Measurements from ENCODE around the gene DGAT2.
A peak's percentile ranks its signal among the peaks of the same experiment; 100 is the strongest.

The DGAT2 gene

GRCh38 chr11:75793966-75794365 lies 25.4 kb downstream of the DGAT2 start:
- TF ChIP-seq POLR2A (IDR thresholded peaks at IDR 0.05; ENCODE audit: low read depth, low read length), result no peak
- DNase-seq (ENCODE audit: insufficient read length, low spot score) (no peak), FAIRE-seq (no peak)

GRCh38 chr11:75795276-75796090 lies 26.9 kb downstream of the DGAT2 start:
- FAIRE-seq (no peak), DNase-seq (ENCODE audit: insufficient read length, low spot score) (no peak)
- TF ChIP-seq POLR2A (IDR thresholded peaks at IDR 0.05; ENCODE audit: low read depth, low read length), result no peak

GRCh38 chr11:75796091-75796435 lies 27.5 kb downstream of the DGAT2 start:
- DNase-seq (ENCODE audit: insufficient read length, low spot score) (no peak), FAIRE-seq (no peak)
- no peak for TF ChIP-seq POLR2A (IDR thresholded peaks at IDR 0.05; ENCODE audit: low read depth, low read length)

GRCh38 chr11:75797116-75797515 lies 28.5 kb downstream of the DGAT2 start:
- FAIRE-seq (no peak), DNase-seq (ENCODE audit: insufficient read length, low spot score) (no peak)
- TF ChIP-seq POLR2A (IDR thresholded peaks at IDR 0.05; ENCODE audit: low read depth, low read length), result no peak

- DNase-seq (ENCODE audit: insufficient read length, low spot score) (peak; percentile 53), FAIRE-seq (no peak)
- TF ChIP-seq POLR2A (IDR thresholded peaks at IDR 0.05; ENCODE audit: low read depth, low read length), result no peak
Measured at GRCh38 chr11:75797792-75798191, 29.2 kb downstream of the DGAT2 start.

GRCh38 chr11:75800136-75800675 lies 31.6 kb downstream of the DGAT2 start:
- DNase-seq (ENCODE audit: insufficient read length, low spot score) (no peak), FAIRE-seq (no peak)
- TF ChIP-seq POLR2A (IDR thresholded peaks at IDR 0.05; ENCODE audit: low read depth, low read length), result no peak

GRCh38 chr11:75800728-75801361 lies 32.3 kb downstream of the DGAT2 start:
- no peak for TF ChIP-seq POLR2A (IDR thresholded peaks at IDR 0.05; ENCODE audit: low read depth, low read length)
- DNase-seq (ENCODE audit: insufficient read length, low spot score), result no peak
- FAIRE-seq, result no peak

GRCh38 chr11:75801362-75802020 lies 32.9 kb downstream of the DGAT2 start:
- TF ChIP-seq POLR2A (IDR thresholded peaks at IDR 0.05; ENCODE audit: low read depth, low read length), result no peak
- DNase-seq (ENCODE audit: insufficient read length, low spot score) (no peak), FAIRE-seq (no peak)

- FAIRE-seq (no peak), DNase-seq (ENCODE audit: insufficient read length, low spot score) (no peak)
- TF ChIP-seq POLR2A (IDR thresholded peaks at IDR 0.05; ENCODE audit: low read depth, low read length), result no peak
Measured at GRCh38 chr11:75802021-75802912, 33.7 kb downstream of the DGAT2 start.

- peak; percentile 38 for FAIRE-seq
- DNase-seq (ENCODE audit: insufficient read length, low spot score), result peak; percentile 59
Measured at GRCh38 chr11:75802913-75803820, 34.6 kb downstream of the DGAT2 start.

GRCh38 chr11:75809111-75809510 lies 40.5 kb downstream of the DGAT2 start:
- no peak for TF ChIP-seq POLR2A (IDR thresholded peaks at IDR 0.05; ENCODE audit: low read depth, low read length)
- FAIRE-seq, result no peak
- no peak for DNase-seq (ENCODE audit: insufficient read length, low spot score)

More at GRCh38 chr11:75802913-75803820, 34.6 kb downstream of the DGAT2 start:
- TF ChIP-seq POLR2A (IDR thresholded peaks at IDR 0.05; ENCODE audit: low read depth, low read length), result no peak

GRCh38 chr11:75809991-75810390 lies 41.4 kb downstream of the DGAT2 start:
- FAIRE-seq (no peak), DNase-seq (ENCODE audit: insufficient read length, low spot score) (no peak)
- no peak for TF ChIP-seq POLR2A (IDR thresholded peaks at IDR 0.05; ENCODE audit: low read depth, low read length)

Data from H54 (cell line).